ENCODE results near the gene PHLDB2. TPM values are rescaled to one million over a fixed set of nuclear protein-coding genes. Genes with fewer than 3 reads are reported as not detected.

PHLDB2 gene
- total RNA-seq, 1 donor from 2014 or later, result 36.9 TPM

DNA sequence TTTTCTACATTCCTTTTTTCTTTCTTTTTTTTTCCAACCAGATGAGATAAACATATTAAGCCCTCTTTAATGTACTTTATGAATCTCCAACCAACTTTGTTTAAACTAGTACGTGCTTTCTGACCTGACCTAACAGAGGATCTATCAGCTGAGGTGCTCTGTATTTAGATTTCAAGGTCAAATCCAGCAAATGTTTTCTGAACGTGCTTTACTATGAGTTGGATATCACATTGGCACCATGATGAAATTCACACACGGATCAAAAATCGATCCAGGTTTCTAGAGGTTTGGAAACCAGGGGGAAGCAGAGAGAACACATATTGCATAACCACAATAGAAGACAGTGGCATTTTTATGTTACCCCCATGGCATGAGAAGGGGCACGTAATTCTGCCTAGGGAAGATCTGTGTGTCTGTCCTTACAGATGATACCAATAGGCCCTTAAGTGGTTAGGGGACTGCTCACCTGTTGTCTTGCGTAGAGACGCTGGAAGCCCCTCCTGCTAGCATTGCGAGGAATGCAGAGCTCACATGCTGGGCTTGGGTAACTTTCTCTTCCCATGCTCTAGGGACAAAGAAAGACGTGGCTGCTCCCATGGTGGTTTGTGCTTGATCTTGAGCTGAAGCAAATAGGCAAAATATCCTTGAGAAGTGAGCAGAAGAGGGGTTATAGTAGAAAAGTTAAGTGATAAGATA is 60.5 kb downstream of the PHLDB2 start:
- DNase-seq (ENCODE audit: low read depth), result no peak
- no peak overlapping the region for H3K4me3 ChIP-seq (ENCODE audit: low read depth, low read length)
- TF ChIP-seq, protein P1, sequence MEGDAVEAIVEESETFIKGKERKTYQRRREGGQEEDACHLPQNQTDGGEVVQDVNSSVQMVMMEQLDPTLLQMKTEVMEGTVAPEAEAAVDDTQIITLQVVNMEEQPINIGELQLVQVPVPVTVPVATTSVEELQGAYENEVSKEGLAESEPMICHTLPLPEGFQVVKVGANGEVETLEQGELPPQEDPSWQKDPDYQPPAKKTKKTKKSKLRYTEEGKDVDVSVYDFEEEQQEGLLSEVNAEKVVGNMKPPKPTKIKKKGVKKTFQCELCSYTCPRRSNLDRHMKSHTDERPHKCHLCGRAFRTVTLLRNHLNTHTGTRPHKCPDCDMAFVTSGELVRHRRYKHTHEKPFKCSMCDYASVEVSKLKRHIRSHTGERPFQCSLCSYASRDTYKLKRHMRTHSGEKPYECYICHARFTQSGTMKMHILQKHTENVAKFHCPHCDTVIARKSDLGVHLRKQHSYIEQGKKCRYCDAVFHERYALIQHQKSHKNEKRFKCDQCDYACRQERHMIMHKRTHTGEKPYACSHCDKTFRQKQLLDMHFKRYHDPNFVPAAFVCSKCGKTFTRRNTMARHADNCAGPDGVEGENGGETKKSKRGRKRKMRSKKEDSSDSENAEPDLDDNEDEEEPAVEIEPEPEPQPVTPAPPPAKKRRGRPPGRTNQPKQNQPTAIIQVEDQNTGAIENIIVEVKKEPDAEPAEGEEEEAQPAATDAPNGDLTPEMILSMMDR (conservative IDR thresholded peaks at IDR 0.05; ENCODE audit: low read depth, low read length), result no peak

DNA sequence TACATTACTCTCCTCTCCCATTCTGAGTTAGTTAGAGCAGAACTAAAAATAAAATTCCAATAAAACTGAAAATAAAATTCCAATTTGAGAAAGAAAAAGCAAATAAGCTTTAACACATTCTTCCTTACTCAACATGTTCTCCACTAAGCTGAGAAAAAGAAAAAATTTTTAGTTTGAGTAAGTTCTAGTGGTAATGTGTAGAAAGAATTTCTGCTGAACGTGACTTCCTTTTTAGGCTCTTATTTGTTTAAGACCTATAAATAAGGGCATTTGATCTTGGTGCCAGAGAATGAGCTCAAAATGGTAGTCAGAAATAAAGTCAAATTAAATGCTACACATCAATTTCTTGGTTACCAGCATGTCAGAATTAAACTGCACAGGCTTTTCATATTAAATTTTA is 62.1 kb downstream of the PHLDB2 start:
- TF ChIP-seq, protein P1 (conservative IDR thresholded peaks at IDR 0.05; ENCODE audit: low read depth, low read length), result no peak
- H3K4me3 ChIP-seq (ENCODE audit: low read depth, low read length), result no peak overlapping the region
- no peak for DNase-seq (ENCODE audit: low read depth)

DNA sequence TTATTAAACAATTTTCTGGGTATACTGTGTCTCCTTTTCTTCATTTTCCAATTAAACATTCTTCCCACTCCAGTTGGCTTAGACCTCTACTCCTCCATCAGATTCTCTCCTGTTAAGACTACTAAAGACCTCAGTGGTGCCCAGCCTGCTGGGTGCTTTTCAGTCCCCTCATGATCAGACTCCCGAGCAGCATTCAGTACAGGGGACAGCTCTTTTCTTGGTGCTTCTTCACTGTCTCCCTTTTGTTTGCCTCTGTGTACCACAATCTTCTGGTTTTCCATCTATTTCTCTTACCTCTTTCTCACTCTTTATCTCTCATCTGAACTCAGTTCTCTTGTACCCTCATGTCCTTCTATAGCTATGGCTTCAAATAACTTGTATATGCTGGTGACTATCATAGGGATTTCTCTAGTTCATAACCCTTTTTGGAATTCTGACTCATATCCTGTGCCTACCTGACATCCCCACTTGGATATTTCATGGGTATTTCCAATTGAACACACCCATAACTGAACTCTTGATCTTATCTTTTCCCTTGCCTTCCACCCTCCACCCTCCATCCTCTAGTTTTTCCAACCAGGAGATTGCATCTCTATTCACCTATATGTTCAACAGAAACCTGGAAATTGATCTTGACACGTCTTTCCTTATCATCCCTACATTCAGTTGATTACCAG is 64.2 kb downstream of the PHLDB2 start:
- no peak overlapping the region for H3K4me3 ChIP-seq (ENCODE audit: low read depth, low read length)
- TF ChIP-seq, protein P1 (conservative IDR thresholded peaks at IDR 0.05; ENCODE audit: low read depth, low read length), result no peak
- DNase-seq (ENCODE audit: low read depth), result no peak

DNA sequence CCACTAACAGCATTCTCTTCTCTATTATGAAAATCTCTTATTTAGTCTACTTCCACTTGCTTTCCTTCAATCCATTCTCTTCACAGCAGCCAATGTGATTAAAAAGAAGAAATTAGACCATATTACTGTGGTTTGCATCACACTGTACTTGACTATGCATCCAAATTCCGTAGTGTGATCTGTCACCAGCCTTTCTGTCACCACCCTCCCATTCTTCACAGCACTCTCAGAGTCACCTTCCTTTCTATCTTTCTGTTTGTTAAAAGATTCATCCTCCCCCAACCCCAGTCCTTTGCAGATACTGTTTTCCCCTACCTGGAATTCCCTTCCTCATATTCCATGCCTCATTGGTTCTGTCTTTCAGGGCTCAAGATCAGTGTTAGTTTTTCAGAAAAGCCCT is 64.7 kb downstream of the PHLDB2 start:
- TF ChIP-seq, protein P1 (conservative IDR thresholded peaks at IDR 0.05; ENCODE audit: low read depth, low read length), result no peak
- no peak overlapping the region for H3K4me3 ChIP-seq (ENCODE audit: low read depth, low read length)
- DNase-seq (ENCODE audit: low read depth), result no peak

DNA sequence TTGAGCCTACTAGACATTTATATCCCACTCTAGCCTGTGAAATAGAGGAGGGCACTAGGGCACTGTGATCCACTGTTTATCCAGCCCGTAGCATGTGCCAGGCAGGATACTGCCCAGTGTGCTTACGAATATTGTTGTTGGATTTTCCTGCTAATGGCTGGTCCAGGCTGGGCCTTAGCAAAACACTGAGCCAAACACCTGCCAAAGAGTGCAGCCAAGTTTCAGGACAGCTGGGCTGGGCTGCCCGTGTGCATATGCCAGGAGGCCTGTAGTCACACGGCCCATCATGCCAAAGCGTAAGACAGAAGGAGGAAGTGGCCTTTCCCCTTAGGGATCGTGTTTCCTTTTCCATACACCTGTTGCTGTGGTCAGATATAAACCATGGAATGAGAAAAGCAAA is 65.2 kb downstream of the PHLDB2 start:
- TF ChIP-seq, protein P1 (conservative IDR thresholded peaks at IDR 0.05; ENCODE audit: low read depth, low read length), result no peak
- no peak overlapping the region for H3K4me3 ChIP-seq (ENCODE audit: low read depth, low read length)
- no peak for DNase-seq (ENCODE audit: low read depth)

DNA sequence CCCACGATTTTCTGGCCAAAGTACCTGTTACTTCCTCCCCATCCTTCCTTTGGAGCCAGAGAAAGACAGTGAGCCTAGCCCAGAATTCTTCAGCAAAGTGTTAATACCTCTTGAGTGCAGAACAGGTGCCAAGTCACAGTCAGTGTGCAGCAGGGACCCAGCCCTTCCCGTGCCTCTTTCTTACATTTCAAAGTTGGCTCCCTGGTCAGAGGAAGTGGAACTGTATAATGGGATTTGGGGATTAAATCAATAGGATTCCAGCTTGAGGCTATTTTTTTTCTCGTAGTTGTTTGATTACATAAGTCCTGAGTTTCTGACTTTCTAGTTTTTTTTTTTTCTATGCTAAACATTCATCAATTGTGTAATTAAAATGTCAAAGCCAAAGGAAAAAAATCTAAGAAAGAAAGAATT is 67.2 kb downstream of the PHLDB2 start:
- TF ChIP-seq, protein P1 (conservative IDR thresholded peaks at IDR 0.05; ENCODE audit: low read depth, low read length), result no peak
- H3K4me3 ChIP-seq (ENCODE audit: low read depth, low read length), result no peak overlapping the region
- no peak for DNase-seq (ENCODE audit: low read depth)

DNA sequence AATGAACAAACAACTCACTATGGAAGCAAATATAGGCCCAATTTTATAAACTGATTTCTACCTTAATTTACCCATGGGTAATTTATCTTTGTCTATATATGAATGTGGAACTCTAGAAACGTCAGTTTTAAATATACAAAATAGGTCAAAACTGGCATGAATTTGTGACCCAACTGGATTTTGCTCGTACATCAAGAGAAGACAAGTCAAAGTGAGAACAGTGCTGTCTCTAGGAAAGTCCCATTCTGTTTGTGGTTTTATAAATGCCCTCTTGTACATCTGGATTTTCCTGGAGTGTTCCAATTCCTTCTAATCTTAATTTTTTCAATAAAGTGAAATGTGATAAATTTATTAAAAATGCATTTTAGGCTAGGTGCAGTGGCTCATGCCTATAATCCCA is 69.5 kb downstream of the PHLDB2 start:
- DNase-seq (ENCODE audit: low read depth), result no peak
- H3K4me3 ChIP-seq (ENCODE audit: low read depth, low read length), result no peak overlapping the region
- TF ChIP-seq, protein P1 (conservative IDR thresholded peaks at IDR 0.05; ENCODE audit: low read depth, low read length), result no peak
